GM12878 (cell line): Measurements from ENCODE around the gene HIBCH. TPM values are rescaled to one million over a fixed set of nuclear protein-coding genes. Genes with fewer than 3 reads are reported as not detected.

Experiments
- ATAC-seq: fragments of 200-7000 bp; cut with Tn5 transposase; 3 replicates; pipeline ENCODE4 v1.9.1; 2020; ENCODE audit warnings: mild to moderate bottlenecking, moderate library complexity
- BruUV-seq: library from RNA; stranded (reverse); fragments of 400-500 nt; replicated peaks from 2 replicates; lab custom pipeline; 2021; lab: Mats Ljungman, UMichigan
- CTCF ChIA-PET: fragments of 300-600 bp; sonication (Branson Sonifier 250); formaldehyde crosslinking; extraction: SDS; loops from one replicate; lab custom pipeline; 2021; ENCODE audit warnings: inconsistent platforms; lab: Yijun Ruan, JAX
- POLR2A ChIA-PET: fragments of 350-600 bp; formaldehyde crosslinking; extraction: SDS; loops from one replicate; lab custom pipeline; 2021; ENCODE audit warnings: inconsistent platforms; lab: Charles Lee
- RAD21 ChIA-PET: fragments of 300-600 bp; sonication (Branson Sonifier 250); formaldehyde crosslinking; loops from one replicate; lab custom pipeline; 2023; ENCODE audit warnings: antibody characterized with exemption; ENCODE audit not compliant: unreplicated experiment; lab: Charles Lee
- SMC1A ChIA-PET: fragments of 300-600 bp; sonication (Branson Sonifier 250); formaldehyde crosslinking; loops from one replicate; lab custom pipeline; 2023; ENCODE audit not compliant: unreplicated experiment, uncharacterized antibody; lab: Charles Lee
- DNase-seq: peaks from one replicate; pipeline ENCODE4 v3.0.0-alpha.2; 2011; ENCODE audit warnings: low read depth, low spot score
- FAIRE-seq: peaks from 3 replicates; lab custom pipeline; 2011; peaks lifted over from hg19 to GRCh38; lab: Jason Lieb, UNC
- H2AFZ ChIP-seq: 2 replicates; pipeline ENCODE4 v1.6.0; 2011; ENCODE audit warnings: low read depth, low read length, control low read depth; ENCODE audit not compliant: control insufficient read depth
- H3K27ac ChIP-seq: 2 replicates; pipeline ENCODE4 v1.5.1; 2011; ENCODE audit warnings: control low read depth; ENCODE audit not compliant: control insufficient read depth, insufficient read depth
- H3K27me3 ChIP-seq, 2 experiments: replicated peaks in 1 of 2; 2 replicates each; pipeline versions ENCODE4 v1.6.0 to v1.6.1; 2011; ENCODE audit warnings: low read length in 1 of 2; ENCODE audit not compliant: control insufficient read depth in 2 of 2, insufficient read depth in 2 of 2
- H3K36me3 ChIP-seq, 2 experiments: 2 replicates each; pipeline ENCODE4 v1.5.1; 2011; ENCODE audit warnings: low read length in 1 of 2; ENCODE audit not compliant: control insufficient read depth in 2 of 2, insufficient read depth in 2 of 2
- H3K4me1 ChIP-seq: 2 replicates; pipeline ENCODE4 v1.6.1; 2011; ENCODE audit warnings: mild to moderate bottlenecking, low read length, moderate library complexity, mixed read lengths; ENCODE audit not compliant: control insufficient read depth, insufficient read depth
- H3K4me2 ChIP-seq: 2 replicates; pipeline ENCODE4 v1.6.0; 2011; ENCODE audit warnings: control low read depth; ENCODE audit not compliant: control insufficient read depth, insufficient read depth
- H3K4me3 ChIP-seq: fragments of 200-600 bp; sonication (generic); 2 replicates; pipeline ENCODE4 v1.5.1; 2016
- H3K79me2 ChIP-seq: 2 replicates; pipeline ENCODE4 v1.6.0; 2011; ENCODE audit warnings: low read length; ENCODE audit not compliant: control insufficient read depth, insufficient read depth
- H3K9ac ChIP-seq: 2 replicates; pipeline ENCODE4 v1.8.0; 2011; ENCODE audit warnings: low read length, control low read depth, mixed read lengths; ENCODE audit not compliant: control insufficient read depth, insufficient read depth
- H3K9me3 ChIP-seq: replicated peaks from 3 replicates; pipeline ENCODE4 v1.5.1; 2011; ENCODE audit warnings: mild to moderate bottlenecking, low read length; ENCODE audit not compliant: control insufficient read depth, insufficient read depth
- H4K20me1 ChIP-seq: 2 replicates; pipeline ENCODE4 v1.6.0; 2011; ENCODE audit not compliant: control insufficient read depth, insufficient read depth
- BRCA1 ChIP-seq: IDR thresholded peaks from 2 replicates; pipeline ENCODE4 v1.6.1; 2011; ENCODE audit warnings: low read depth, low read length, improper control_type of control experiment
- CEBPZ ChIP-seq: fragments of 150-350 bp; IDR thresholded peaks from 2 replicates; pipeline ENCODE4 v1.6.1; 2016; ENCODE audit warnings: low read depth, low read length
- EED ChIP-seq: sonication (generic); IDR thresholded peaks from 2 replicates; pipeline ENCODE4 v1.6.1; 2016; ENCODE audit warnings: antibody characterized with exemption, low read depth
- EGR1 ChIP-seq, 2 experiments: IDR thresholded peaks; 1 replicate in 1 of 2; 2 replicates in 1 of 2; pipeline ENCODE4 v1.6.1; 2011 to 2012; ENCODE audit warnings: low read depth in 2 of 2, low read length in 2 of 2, borderline replicate concordance in 1 of 2, mild to moderate bottlenecking in 1 of 2, moderate library complexity in 1 of 2
- EP300 ChIP-seq, 2 experiments: fragments of 150-350 bp in 1 of 2; IDR thresholded peaks; 2 replicates each; pipeline ENCODE4 v1.6.1; 2011 to 2012; ENCODE audit warnings: low read depth in 2 of 2, low read length in 2 of 2, borderline replicate concordance in 1 of 2, improper control_type of control experiment in 1 of 2, inconsistent platforms in 1 of 2; ENCODE audit not compliant: control insufficient read depth in 1 of 2
- ESRRA ChIP-seq: IDR thresholded peaks from 2 replicates; pipeline ENCODE4 v1.6.1; 2012; ENCODE audit warnings: mild to moderate bottlenecking, low read length, improper control_type of control experiment
- MYB ChIP-seq: fragments of 150-350 bp; IDR thresholded peaks from 2 replicates; pipeline ENCODE4 v1.6.1; 2014; ENCODE audit warnings: mild to moderate bottlenecking, low read depth, low read length, borderline replicate concordance
- NR2C1 ChIP-seq: fragments of 450-650 bp; IDR thresholded peaks from 2 replicates; pipeline ENCODE4 v1.6.1; 2017; ENCODE audit warnings: antibody characterized with exemption, mild to moderate bottlenecking, moderate library complexity
- PAX8 ChIP-seq: fragments of 450-650 bp; IDR thresholded peaks from 2 replicates; pipeline ENCODE4 v1.6.1; 2017; ENCODE audit warnings: mild to moderate bottlenecking, moderate library complexity
- PBX3 ChIP-seq: IDR thresholded peaks from 2 replicates; pipeline ENCODE4 v1.6.1; 2011; ENCODE audit warnings: mild to moderate bottlenecking, low read depth, low read length, moderate library complexity; ENCODE audit not compliant: insufficient replicate concordance
- PKNOX1 ChIP-seq: fragments of 450-650 bp; IDR thresholded peaks from 2 replicates; pipeline ENCODE4 v1.6.1; 2016; ENCODE audit warnings: mild to moderate bottlenecking
- RBBP5 ChIP-seq: fragments of 200-600 bp; sonication (generic); conservative IDR thresholded peaks from 2 replicates; pipeline ENCODE4 v1.6.1; 2016
- RCOR1 ChIP-seq: conservative IDR thresholded peaks from 2 replicates; pipeline ENCODE4 v1.6.1; 2012; ENCODE audit warnings: low read depth, low read length, improper control_type of control experiment
- SUPT20H ChIP-seq: IDR thresholded peaks from 2 replicates; pipeline ENCODE4 v1.6.1; 2011; ENCODE audit warnings: low read depth, mild to moderate bottlenecking, low read length, moderate library complexity, borderline replicate concordance; ENCODE audit not compliant: control insufficient read depth
- TCF7 ChIP-seq: IDR thresholded peaks from 2 replicates; pipeline ENCODE4 v1.6.1; 2014; ENCODE audit warnings: antibody characterized with exemption, borderline replicate concordance
- ZNF217 ChIP-seq: fragments of 450-650 bp; IDR thresholded peaks from 2 replicates; pipeline ENCODE4 v1.6.1; 2017; ENCODE audit warnings: antibody characterized with exemption, mild to moderate bottlenecking
- ZNF274 ChIP-seq: IDR thresholded peaks from one replicate; pipeline ENCODE4 v1.8.0; 2011; ENCODE audit not compliant: insufficient read length, insufficient read depth
- WGBS: methylation state at CpG from one replicate; pipeline ENCODE4 v1.1.6; 2016; ENCODE audit warnings: low lambda C conversion rate; ENCODE audit not compliant: insufficient replicate concordance, insufficient coverage; ENCODE audit errors: missing lambda C conversion rate; 5-methylcytosine and 5-hydroxymethylcytosine counted together
- in situ Hi-C: fragments of 300-500 bp; cut with MboI; formaldehyde crosslinking; loops from 9 replicates; pipeline ENCODE4 v1.14.3; 2018; ENCODE audit warnings: mixed read lengths
- intact Hi-C: fragments of 100-400 bp; cut with micrococcal nuclease; formaldehyde crosslinking; loops from one replicate; pipeline ENCODE4 v1.14.2; 2022; ENCODE audit not compliant: unreplicated experiment
- polyA plus RNA-seq, 11 experiments: library from polyadenylated mRNA; depleted of rRNA in 4 of 11; unstranded in 6 of 11; stranded (reverse) in 5 of 11; fragments of >200 nt; fragmentation: Nextera tagmentation in 4 of 11; fragmentation: Illumina TruSeq in 1 of 11; extraction: Ambion mirVana in 4 of 11; extraction: Trizol in 1 of 11; gene quantifications; 1 replicate in 1 of 11; 2 replicates in 10 of 11; pipeline versions ENCODE4 v1.2.1 to v1.2.3, GENCODE V29; 2011 to 2016; ENCODE audit warnings: inconsistent platforms in 2 of 11, missing spikeins in 2 of 11, low read depth in 1 of 11
- total RNA-seq, 4 experiments: library from RNA; depleted of rRNA in 3 of 4; stranded (reverse); fragments of >200 nt in 3 of 4; fragmentation: Illumina TruSeq in 1 of 4; extraction: Trizol in 1 of 4; gene quantifications; 2 replicates each; pipeline versions ENCODE4 v1.2.1 to v1.2.3, GENCODE V29; 2013 to 2021

The HIBCH gene
- total and polyA plus RNA-seq, 10 of the 15 experiments (the other 5 are each of a cell fraction or from before 2014, with no cell fraction given): 22.3 to 81.0 (median 37.4) TPM

- ChIA-PET SMC1A (interaction anchor here (1.4 to 1.9 kb wide), 5 partner anchors 12 to 465 kb away, joined by 3 to 5 read pairs (median 4); no protein-coding TSS in a partner anchor), POLR2A (no interaction called here), RAD21 (interaction anchor here (1.4 kb wide), 1 partner anchor 20 kb away, joined by 3 read pairs; the partner anchor contains the start of gene HIBCH), CTCF (interaction anchor here (0.8 to 1.5 kb wide), 4 partner anchors 19 to 470 kb away, joined by 3 to 7 read pairs (median 4); no protein-coding TSS in a partner anchor)
- FAIRE-seq (no peak), DNase-seq (no peak), ATAC-seq (no peak)
- peaks cover 3% of the 10 kb centered on the region; the same call in 1 of the 2 replicates for H3K4me1 ChIP-seq
- no peak overlapping the region for H3K9ac ChIP-seq
- H3K4me3 ChIP-seq: no peak overlapping the region
- BruUV-seq: no TSS peak
- no peak overlapping the region for H2AFZ ChIP-seq
- no peaks in the 10 kb centered on the region for H3K9me3 ChIP-seq
- no peak overlapping the region for H3K4me2 ChIP-seq
- no peak for TF ChIP-seq CEBPZ
- no peak for TF ChIP-seq PAX8
- no peak for TF ChIP-seq EP300 (IDR thresholded peaks at IDR 0.05; ENCODE audit: borderline replicate concordance in 1 of 2, control insufficient read depth in 1 of 2, low read depth in 2 of 2, low read length in 2 of 2)
- no peak for TF ChIP-seq EGR1 (IDR thresholded peaks at IDR 0.05; ENCODE audit: borderline replicate concordance in 1 of 2, low read depth in 2 of 2, low read length in 2 of 2)
- TF ChIP-seq RBBP5: no peak
- TF ChIP-seq MYB: no peak
- no peak for TF ChIP-seq BRCA1
- TF ChIP-seq NR2C1: no peak
- TF ChIP-seq SUPT20H: no peak
- no peak for TF ChIP-seq EED
- no peak for TF ChIP-seq ZNF217
- TF ChIP-seq ZNF274: no peak
- no peak for TF ChIP-seq TCF7
- TF ChIP-seq PKNOX1: no peak
- no peak for TF ChIP-seq PBX3
- TF ChIP-seq RCOR1: no peak
- TF ChIP-seq ESRRA: no peak
- no peaks in the 10 kb centered on the region for H3K36me3 ChIP-seq
- in situ Hi-C loops (no loop called here), intact Hi-C loops (no loop called here)
- WGBS: 86% methylated on average over 1 of the region's 1 CpG
- no peaks in the 10 kb centered on the region for H3K79me2 ChIP-seq
- H3K27me3 ChIP-seq: no peaks in the 10 kb centered on the region
- H3K27ac ChIP-seq: no peak overlapping the region
- no peaks in the 10 kb centered on the region for H4K20me1 ChIP-seq
Observed at GRCh38 chr2:190339394-190339793, 19.8 kb upstream of the HIBCH start.
